GM12878 (cell line): ENCODE data around the gene DNAJB2. TPM values are rescaled to one million over a fixed set of nuclear protein-coding genes. Genes with fewer than 3 reads are reported as not detected.

Source experiments
- ATAC-seq: fragments of 200-7000 bp; cut with Tn5 transposase; 3 replicates; pipeline ENCODE4 v1.9.1; 2020; ENCODE audit warnings: mild to moderate bottlenecking, moderate library complexity
- BruUV-seq: library from RNA; stranded (reverse); fragments of 400-500 nt; replicated peaks from 2 replicates; lab custom pipeline; 2021; lab: Mats Ljungman, UMichigan
- CTCF ChIA-PET: fragments of 300-600 bp; sonication (Branson Sonifier 250); formaldehyde crosslinking; extraction: SDS; loops from one replicate; lab custom pipeline; 2021; ENCODE audit warnings: inconsistent platforms; lab: Yijun Ruan, JAX
- POLR2A ChIA-PET: fragments of 350-600 bp; formaldehyde crosslinking; extraction: SDS; loops from one replicate; lab custom pipeline; 2021; ENCODE audit warnings: inconsistent platforms; lab: Charles Lee
- RAD21 ChIA-PET: fragments of 300-600 bp; sonication (Branson Sonifier 250); formaldehyde crosslinking; loops from one replicate; lab custom pipeline; 2023; ENCODE audit warnings: antibody characterized with exemption; ENCODE audit not compliant: unreplicated experiment; lab: Charles Lee
- SMC1A ChIA-PET: fragments of 300-600 bp; sonication (Branson Sonifier 250); formaldehyde crosslinking; loops from one replicate; lab custom pipeline; 2023; ENCODE audit not compliant: unreplicated experiment, uncharacterized antibody; lab: Charles Lee
- DNase-seq: peaks from one replicate; pipeline ENCODE4 v3.0.0-alpha.2; 2011; ENCODE audit warnings: low read depth, low spot score
- FAIRE-seq: peaks from 3 replicates; lab custom pipeline; 2011; peaks lifted over from hg19 to GRCh38; lab: Jason Lieb, UNC
- H2AFZ ChIP-seq: 2 replicates; pipeline ENCODE4 v1.6.0; 2011; ENCODE audit warnings: low read depth, low read length, control low read depth; ENCODE audit not compliant: control insufficient read depth
- H3K27ac ChIP-seq: 2 replicates; pipeline ENCODE4 v1.5.1; 2011; ENCODE audit warnings: control low read depth; ENCODE audit not compliant: control insufficient read depth, insufficient read depth
- H3K27me3 ChIP-seq, 2 experiments: replicated peaks in 1 of 2; 2 replicates each; pipeline versions ENCODE4 v1.6.0 to v1.6.1; 2011; ENCODE audit warnings: low read length in 1 of 2; ENCODE audit not compliant: control insufficient read depth in 2 of 2, insufficient read depth in 2 of 2
- H3K36me3 ChIP-seq, 2 experiments: 2 replicates each; pipeline ENCODE4 v1.5.1; 2011; ENCODE audit warnings: low read length in 1 of 2; ENCODE audit not compliant: control insufficient read depth in 2 of 2, insufficient read depth in 2 of 2
- H3K4me1 ChIP-seq: 2 replicates; pipeline ENCODE4 v1.6.1; 2011; ENCODE audit warnings: mild to moderate bottlenecking, low read length, moderate library complexity, mixed read lengths; ENCODE audit not compliant: control insufficient read depth, insufficient read depth
- H3K4me2 ChIP-seq: 2 replicates; pipeline ENCODE4 v1.6.0; 2011; ENCODE audit warnings: control low read depth; ENCODE audit not compliant: control insufficient read depth, insufficient read depth
- H3K4me3 ChIP-seq: fragments of 200-600 bp; sonication (generic); 2 replicates; pipeline ENCODE4 v1.5.1; 2016
- H3K79me2 ChIP-seq: 2 replicates; pipeline ENCODE4 v1.6.0; 2011; ENCODE audit warnings: low read length; ENCODE audit not compliant: control insufficient read depth, insufficient read depth
- H3K9ac ChIP-seq: 2 replicates; pipeline ENCODE4 v1.8.0; 2011; ENCODE audit warnings: low read length, control low read depth, mixed read lengths; ENCODE audit not compliant: control insufficient read depth, insufficient read depth
- H3K9me3 ChIP-seq: replicated peaks from 3 replicates; pipeline ENCODE4 v1.5.1; 2011; ENCODE audit warnings: mild to moderate bottlenecking, low read length; ENCODE audit not compliant: control insufficient read depth, insufficient read depth
- H4K20me1 ChIP-seq: 2 replicates; pipeline ENCODE4 v1.6.0; 2011; ENCODE audit not compliant: control insufficient read depth, insufficient read depth
- CEBPB ChIP-seq, 2 experiments: fragments of 150-350 bp in 1 of 2; IDR thresholded peaks; 2 replicates each; pipeline ENCODE4 v1.6.1; 2012 to 2014; ENCODE audit warnings: low read depth in 2 of 2, low read length in 2 of 2, borderline replicate concordance in 1 of 2, inconsistent platforms in 1 of 2
- EED ChIP-seq: sonication (generic); IDR thresholded peaks from 2 replicates; pipeline ENCODE4 v1.6.1; 2016; ENCODE audit warnings: antibody characterized with exemption, low read depth
- EZH2 ChIP-seq: IDR thresholded peaks from 2 replicates; pipeline ENCODE4 v1.6.1; 2012; ENCODE audit warnings: low read depth, mild to moderate bottlenecking, control low read depth, inconsistent platforms, low read length, borderline replicate concordance; ENCODE audit not compliant: control insufficient read depth
- HSF1 ChIP-seq: fragments of 150-350 bp; IDR thresholded peaks from 2 replicates; pipeline ENCODE4 v1.6.1; 2014; ENCODE audit warnings: mild to moderate bottlenecking, low read depth, low read length
- PML ChIP-seq: IDR thresholded peaks from 2 replicates; pipeline ENCODE4 v1.6.1; 2012; ENCODE audit warnings: low read length, inconsistent platforms
- YY1 ChIP-seq: IDR thresholded peaks from 2 replicates; pipeline ENCODE4 v1.6.1; 2011; ENCODE audit warnings: low read depth, mild to moderate bottlenecking, low read length
- whole genome bisulfite sequencing: methylation state at CpG from one replicate; pipeline ENCODE4 v1.1.6; 2016; ENCODE audit warnings: low lambda C conversion rate; ENCODE audit not compliant: insufficient replicate concordance, insufficient coverage; ENCODE audit errors: missing lambda C conversion rate; 5-methylcytosine and 5-hydroxymethylcytosine counted together
- in situ Hi-C: fragments of 300-500 bp; cut with MboI; formaldehyde crosslinking; loops from 9 replicates; pipeline ENCODE4 v1.14.3; 2018; ENCODE audit warnings: mixed read lengths
- intact Hi-C: fragments of 100-400 bp; cut with micrococcal nuclease; formaldehyde crosslinking; loops from one replicate; pipeline ENCODE4 v1.14.2; 2022; ENCODE audit not compliant: unreplicated experiment
- polyA plus RNA-seq, 11 experiments: library from polyadenylated mRNA; depleted of rRNA in 4 of 11; unstranded in 6 of 11; stranded (reverse) in 5 of 11; fragments of >200 nt; fragmentation: Nextera tagmentation in 4 of 11; fragmentation: Illumina TruSeq in 1 of 11; extraction: Ambion mirVana in 4 of 11; extraction: Trizol in 1 of 11; gene quantifications; 1 replicate in 1 of 11; 2 replicates in 10 of 11; pipeline versions ENCODE4 v1.2.1 to v1.2.3, GENCODE V29; 2011 to 2016; ENCODE audit warnings: inconsistent platforms in 2 of 11, missing spikeins in 2 of 11, low read depth in 1 of 11
- total RNA-seq, 4 experiments: library from RNA; depleted of rRNA in 3 of 4; stranded (reverse); fragments of >200 nt in 3 of 4; fragmentation: Illumina TruSeq in 1 of 4; extraction: Trizol in 1 of 4; gene quantifications; 2 replicates each; pipeline versions ENCODE4 v1.2.1 to v1.2.3, GENCODE V29; 2013 to 2021

DNAJB2 gene
- total and polyA plus RNA-seq, 10 of the 15 experiments (the other 5 are each of a cell fraction or from before 2014, with no cell fraction given), result 0.26 to 36.5 (median 12.5) TPM

- Histone ChIP-seq H3K79me2 (no peaks in the 10 kb centered on the region), H3K4me2 (no peak overlapping the region), H3K36me3 (no peaks in the 10 kb centered on the region), H4K20me1 (no peaks in the 10 kb centered on the region), H3K4me1 (peaks cover 7% of the 10 kb centered on the region), H3K27me3 (peaks cover 2 to 5% of the 10 kb centered on the region in 2 experiments; a peak in 1 of 4 replicates), H3K9me3 (no peaks in the 10 kb centered on the region), H3K9ac (no peak overlapping the region), H3K27ac (no peak overlapping the region), H2AFZ (no peak overlapping the region), H3K4me3 (no peak overlapping the region)
- CTCF ChIA-PET, result interaction anchor here (0.6 to 10.9 kb wide), 20 partner anchors 17 to 319 kb away, joined by 3 to 208 read pairs (median 4); partner anchors contain the start of genes CNPPD1, DNAJB2, NHEJ1 and SLC23A3
- ATAC-seq (no peak), DNase-seq (no peak), FAIRE-seq (no peak)
- in situ Hi-C loops, result loop anchor here (5.0 kb wide), 2 partner anchors 142 to 242 kb away; no protein-coding TSS in a partner anchor
- RAD21 ChIA-PET, result interaction anchor here (0.8 to 3.9 kb wide), 9 partner anchors 21 to 146 kb away, joined by 3 to 22 read pairs (median 4); partner anchors contain the start of genes ANKZF1, ATG9A and NHEJ1
- intact Hi-C loops, result loop anchor here (5.0 kb wide), 2 partner anchors 122 to 242 kb away; partner anchors contain the start of genes CNPPD1 and RETREG2
- SMC1A ChIA-PET, result interaction anchor here (1.0 to 5.8 kb wide), 5 partner anchors 37 to 145 kb away, joined by 3 to 36 read pairs (median 5); partner anchors contain the start of genes CNPPD1 and NHEJ1
- POLR2A ChIA-PET, result interaction anchor here (0.6 to 2.1 kb wide), 5 partner anchors 28 to 140 kb away, joined by 3 to 8 read pairs (median 3); partner anchors contain the start of gene TUBA4A
- TF ChIP-seq PML (no peak), HSF1 (no peak), EED (no peak), EZH2 (no peak), CEBPB (IDR thresholded peaks at IDR 0.05; ENCODE audit: borderline replicate concordance in 1 of 2, low read depth in 2 of 2, low read length in 2 of 2) (no peak), YY1 (no peak)
- 79% methylated on average over 6 of the region's 6 CpGs for WGBS
- no TSS peak for BruUV-seq
Measured at GRCh38 chr2:219299372-219299760, 20.2 kb downstream of the DNAJB2 start.
